Lung (tissue), 12 donors: ENCODE data around the gene USP31. TPM values are rescaled to one million over a fixed set of nuclear protein-coding genes. Genes with fewer than 3 reads are reported as not detected.

Source experiments
- ATAC-seq: fragments of 200-7000 bp; cut with Tn5 transposase; one replicate; pipeline ENCODE4 v1.9.1; 2020; ENCODE audit warnings: moderate number of reproducible peaks; ENCODE audit not compliant: insufficient read depth, low FRiP score
- DNase-seq, 3 donors: peaks; one replicate each; pipeline ENCODE4 v3.0.0-alpha.2; 2013 to 2017
- H3K27ac ChIP-seq, 2 donors: one replicate each; pipeline ENCODE4 v1.5.1; 2013; ENCODE audit warnings: mild to moderate bottlenecking in 2 of 2, moderate library complexity in 2 of 2, control low read depth in 1 of 2, inconsistent platforms in 1 of 2, low read depth in 1 of 2, low read length in 1 of 2
- H3K27me3 ChIP-seq, 3 donors: one replicate each; pipeline ENCODE4 v1.5.1; 2013; ENCODE audit warnings: low read length in 2 of 3; ENCODE audit not compliant: control insufficient read depth in 3 of 3, insufficient read depth in 3 of 3
- H3K36me3 ChIP-seq, 4 donors: one replicate each; pipeline ENCODE4 v1.5.1; 2013; ENCODE audit warnings: low read length in 4 of 4, mild to moderate bottlenecking in 1 of 4, moderate library complexity in 1 of 4; ENCODE audit not compliant: control insufficient read depth in 4 of 4, insufficient read depth in 4 of 4
- H3K4me1 ChIP-seq, 5 donors: one replicate each; pipeline ENCODE4 v1.5.1; 2013; ENCODE audit warnings: low read length in 5 of 5, mild to moderate bottlenecking in 2 of 5, moderate library complexity in 1 of 5; ENCODE audit not compliant: control insufficient read depth in 5 of 5, insufficient read depth in 5 of 5
- H3K4me3 ChIP-seq: one replicate; pipeline ENCODE4 v1.5.1; 2013; ENCODE audit warnings: mild to moderate bottlenecking, control low read depth, moderate library complexity
- H3K9ac ChIP-seq, 2 donors: one replicate each; pipeline ENCODE4 v1.5.1; 2013; ENCODE audit warnings: low read length in 2 of 2, control low read depth in 1 of 2; ENCODE audit not compliant: insufficient read depth in 1 of 2
- H3K9me3 ChIP-seq, 4 donors: one replicate each; pipeline ENCODE4 v1.5.1; 2013; ENCODE audit warnings: low read length in 3 of 4, mild to moderate bottlenecking in 1 of 4, moderate library complexity in 1 of 4; ENCODE audit not compliant: control insufficient read depth in 4 of 4, insufficient read depth in 3 of 4
- WGBS, 2 donors: extraction: QIAGEN DNeasy Blood & Tissue Kit; methylation state at CpG; one replicate each; pipeline ENCODE4 v1.1.7; 2013; 5-methylcytosine and 5-hydroxymethylcytosine counted together
- polyA plus RNA-seq, 2 donors: library from polyadenylated mRNA; stranded (reverse); fragments of 200-250 nt; gene quantifications; one replicate each; pipeline ENCODE4 v1.2.1, GENCODE V29; 2013
- total RNA-seq, 2 donors: library from RNA; depleted of rRNA in 1 of 2; stranded (reverse); fragments of >200 nt in 1 of 2; gene quantifications; one replicate each; pipeline ENCODE4 v1.2.1, GENCODE V29; 2014 to 2021
- TF ChIP-seq, protein P1 (sequence below): IDR thresholded peaks from 2 replicates; pipeline ENCODE4 v1.5.1; 2012; ENCODE audit warnings: mild to moderate bottlenecking; ENCODE audit errors: control extremely low read depth, extremely low read depth
- donor health status: control.
- donor health status: control.
- donor health status: Bipolar disorder and iron deficiency.
- donor health status: healthy.
- donor health status: DM: yes; HTN: yes; CAD: no.

Gene USP31
- total and polyA plus RNA-seq, 4 donors = 3.4 to 26.3 (median 10.0) TPM

GRCh38 chr16:23143391-23143790 lies 5.9 kb downstream of the USP31 start:
- DNase-seq = no peak
- Histone ChIP-seq H3K27ac (no peak overlapping the region), H3K9me3 (no peaks in the 10 kb centered on the region), H3K4me3 (no peak overlapping the region), H3K36me3 (no peaks in the 10 kb centered on the region), H3K4me1 (peaks cover 4 to 48% (median 5%) of the 10 kb centered on the region in 5 donors), H3K9ac (no peak overlapping the region), H3K27me3 (no peaks in the 10 kb centered on the region)
- ATAC-seq = no peak
- WGBS, 2 donors = 89 to 91% methylated on average over 3 of the region's 3 CpGs
- TF ChIP-seq, protein P1, sequence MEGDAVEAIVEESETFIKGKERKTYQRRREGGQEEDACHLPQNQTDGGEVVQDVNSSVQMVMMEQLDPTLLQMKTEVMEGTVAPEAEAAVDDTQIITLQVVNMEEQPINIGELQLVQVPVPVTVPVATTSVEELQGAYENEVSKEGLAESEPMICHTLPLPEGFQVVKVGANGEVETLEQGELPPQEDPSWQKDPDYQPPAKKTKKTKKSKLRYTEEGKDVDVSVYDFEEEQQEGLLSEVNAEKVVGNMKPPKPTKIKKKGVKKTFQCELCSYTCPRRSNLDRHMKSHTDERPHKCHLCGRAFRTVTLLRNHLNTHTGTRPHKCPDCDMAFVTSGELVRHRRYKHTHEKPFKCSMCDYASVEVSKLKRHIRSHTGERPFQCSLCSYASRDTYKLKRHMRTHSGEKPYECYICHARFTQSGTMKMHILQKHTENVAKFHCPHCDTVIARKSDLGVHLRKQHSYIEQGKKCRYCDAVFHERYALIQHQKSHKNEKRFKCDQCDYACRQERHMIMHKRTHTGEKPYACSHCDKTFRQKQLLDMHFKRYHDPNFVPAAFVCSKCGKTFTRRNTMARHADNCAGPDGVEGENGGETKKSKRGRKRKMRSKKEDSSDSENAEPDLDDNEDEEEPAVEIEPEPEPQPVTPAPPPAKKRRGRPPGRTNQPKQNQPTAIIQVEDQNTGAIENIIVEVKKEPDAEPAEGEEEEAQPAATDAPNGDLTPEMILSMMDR = no peak

- ATAC-seq = no peak
- TF ChIP-seq, protein P1 = no peak
- 51 to 79% methylated on average over 7 of the region's 7 CpGs for WGBS, 2 donors
- Histone ChIP-seq H3K4me3 (no peak overlapping the region), H3K9me3 (no peaks in the 10 kb centered on the region), H3K27ac (peak overlapping the region in 1 of 2 donors; percentile 42), H3K9ac (no peak overlapping the region), H3K27me3 (no peaks in the 10 kb centered on the region), H3K4me1 (peaks cover 0 to 48% (median 0%) of the 10 kb centered on the region in 5 donors), H3K36me3 (no peaks in the 10 kb centered on the region)
- no peak for DNase-seq
Measured at GRCh38 chr16:23141959-23142740, 7.1 kb downstream of the USP31 start.

DNA sequence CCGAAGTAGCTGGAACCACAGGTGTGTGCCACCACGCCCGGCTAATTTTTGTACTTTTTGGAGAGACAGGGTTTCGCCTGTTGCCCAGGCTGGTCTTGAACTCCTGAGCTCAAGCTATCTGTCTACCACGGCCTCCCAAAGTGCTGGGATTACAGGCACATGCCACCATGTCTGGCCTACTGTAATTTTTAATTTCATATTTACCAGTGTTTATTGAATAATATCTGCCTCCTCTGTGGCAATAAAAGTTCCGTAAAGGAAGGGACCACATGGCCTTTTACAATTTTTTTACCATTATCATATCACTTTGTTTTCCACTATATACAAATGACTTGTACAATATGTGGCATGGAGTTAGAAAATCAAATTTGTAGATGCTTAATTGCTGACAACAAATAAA lies 7.8 kb downstream of the USP31 start:
- TF ChIP-seq, protein P1 = no peak
- H3K27me3 ChIP-seq = no peaks in the 10 kb centered on the region
- H3K9me3 ChIP-seq = peaks cover 0 to 3% (median 0%) of the 10 kb centered on the region in 4 donors
- H3K4me1 ChIP-seq = peaks cover 0 to 48% (median 0%) of the 10 kb centered on the region in 5 donors
- H3K27ac ChIP-seq = no peak overlapping the region
- no peak overlapping the region for H3K9ac ChIP-seq
- ATAC-seq (no peak), DNase-seq (no peak)
- 94 to 95% methylated on average over 6 of the region's 6 CpGs for WGBS, 2 donors
- H3K36me3 ChIP-seq = no peaks in the 10 kb centered on the region
- H3K4me3 ChIP-seq = no peak overlapping the region
